ENCODE measurements around the gene MTARC2. TPM values are rescaled to one million over a fixed set of nuclear protein-coding genes. Genes with fewer than 3 reads are reported as not detected.

Gene MTARC2
- polyA plus RNA-seq, 1 experiment = 2.9 TPM

GRCh38 chr1:220741349-220741748 is 6.8 kb upstream of the MTARC2 start:
- DNase-seq (ENCODE audit: low read depth, low spot score) = no peak
- Histone ChIP-seq H3K9me3 (ENCODE audit: control insufficient read depth, insufficient read depth, low read length) (no peaks in the 10 kb centered on the region), H3K27me3 (ENCODE audit: control insufficient read depth, insufficient read depth, low read length) (peaks cover 13% of the 10 kb centered on the region), H3K27ac (ENCODE audit: low read depth, low read length) (no peak overlapping the region), H3K4me3 (ENCODE audit: low read depth, low read length) (no peak overlapping the region)
- no peak for TF ChIP-seq CTCF (IDR thresholded peaks at IDR 0.05; ENCODE audit: low read depth, low read length)
- ChIA-PET POLR2A (interaction anchor here (0.5 kb wide), 1 partner anchor 49 kb away, joined by 3 read pairs; no protein-coding TSS in a partner anchor), CTCF (interaction anchor here (3.5 kb wide), 1 partner anchor 8 kb away, joined by 15 read pairs; no protein-coding TSS in a partner anchor)

- TF ChIP-seq CTCF (IDR thresholded peaks at IDR 0.05; ENCODE audit: low read depth, low read length) = no peak
- CTCF ChIA-PET = interaction anchor here (3.5 kb wide), 1 partner anchor 9 kb away, joined by 15 read pairs; no protein-coding TSS in a partner anchor
- H3K4me3 ChIP-seq (ENCODE audit: low read depth, low read length) = no peak overlapping the region
- H3K27me3 ChIP-seq (ENCODE audit: control insufficient read depth, insufficient read depth, low read length) = peaks cover 13% of the 10 kb centered on the region
- no peaks in the 10 kb centered on the region for H3K9me3 ChIP-seq (ENCODE audit: control insufficient read depth, insufficient read depth, low read length)
- DNase-seq (ENCODE audit: low read depth, low spot score) = no peak
- POLR2A ChIA-PET = interaction anchor here (0.5 kb wide), 1 partner anchor 48 kb away, joined by 3 read pairs; no protein-coding TSS in a partner anchor
- no peak overlapping the region for H3K27ac ChIP-seq (ENCODE audit: low read depth, low read length)
Observed at GRCh38 chr1:220741825-220742224, 6.3 kb upstream of the MTARC2 start.

GRCh38 chr1:220742520-220742919 is 5.6 kb upstream of the MTARC2 start:
- ChIA-PET POLR2A (no interaction called here), CTCF (interaction anchor here (3.5 kb wide), 1 partner anchor 9 kb away, joined by 15 read pairs; no protein-coding TSS in a partner anchor)
- no peak overlapping the region for H3K27ac ChIP-seq (ENCODE audit: low read depth, low read length)
- no peaks in the 10 kb centered on the region for H3K9me3 ChIP-seq (ENCODE audit: control insufficient read depth, insufficient read depth, low read length)
- no peak overlapping the region for H3K4me3 ChIP-seq (ENCODE audit: low read depth, low read length)
- H3K27me3 ChIP-seq (ENCODE audit: control insufficient read depth, insufficient read depth, low read length) = peaks cover 13% of the 10 kb centered on the region
- no peak for TF ChIP-seq CTCF (IDR thresholded peaks at IDR 0.05; ENCODE audit: low read depth, low read length)
- DNase-seq (ENCODE audit: low read depth, low spot score) = no peak

GRCh38 chr1:220746851-220747250 is 1.3 kb upstream of the MTARC2 start:
- Histone ChIP-seq H3K27me3 (ENCODE audit: control insufficient read depth, insufficient read depth, low read length) (peaks cover 11% of the 10 kb centered on the region), H3K4me3 (ENCODE audit: low read depth, low read length) (no peak overlapping the region), H3K27ac (ENCODE audit: low read depth, low read length) (no peak overlapping the region), H3K9me3 (ENCODE audit: control insufficient read depth, insufficient read depth, low read length) (no peaks in the 10 kb centered on the region; the same call in 1 of the 2 replicates)
- TF ChIP-seq CTCF (IDR thresholded peaks at IDR 0.05; ENCODE audit: low read depth, low read length) = no peak
- ChIA-PET CTCF (interaction anchor here (1.4 to 4.1 kb wide), 2 partner anchors 12 to 28 kb away, joined by 3 to 53 read pairs; no protein-coding TSS in a partner anchor), POLR2A (no interaction called here)
- no peak for DNase-seq (ENCODE audit: low read depth, low spot score)

GRCh38 chr1:220747437-220748088 is 559 bp upstream of the MTARC2 start:
- DNase-seq (ENCODE audit: low read depth, low spot score) = no peak
- TF ChIP-seq CTCF (IDR thresholded peaks at IDR 0.05; ENCODE audit: low read depth, low read length) = no peak
- CTCF ChIA-PET = interaction anchor here (1.5 to 4.1 kb wide), 3 partner anchors 13 to 27 kb away, joined by 4 to 53 read pairs (median 4); no protein-coding TSS in a partner anchor
- no peaks in the 10 kb centered on the region; the same call in 1 of the 2 replicates for H3K9me3 ChIP-seq (ENCODE audit: control insufficient read depth, insufficient read depth, low read length)
- POLR2A ChIA-PET = interaction anchor here (1.4 kb wide), 1 partner anchor 20 kb away, joined by 4 read pairs; no protein-coding TSS in a partner anchor
- H3K27me3 ChIP-seq (ENCODE audit: control insufficient read depth, insufficient read depth, low read length) = peaks cover 6% of the 10 kb centered on the region
- peak overlapping the region; percentile 72 for H3K4me3 ChIP-seq (ENCODE audit: low read depth, low read length)
- no peak overlapping the region for H3K27ac ChIP-seq (ENCODE audit: low read depth, low read length)

Measured in AG04450 (cell line).